AG09309 (cell line): ENCODE measurements around the gene KCNMB1.

Experiments
- DNase-seq: peaks from one replicate; pipeline ENCODE4 v3.0.0-alpha.2; 2010; ENCODE audit warnings: low read depth
- H3K4me3 ChIP-seq: 2 replicates; pipeline ENCODE4 v1.5.1; 2011; ENCODE audit warnings: mild to moderate bottlenecking, low read depth, low read length, moderate library complexity; ENCODE audit not compliant: control insufficient read depth
- TF ChIP-seq, protein P1 (sequence below): IDR thresholded peaks from 2 replicates; pipeline ENCODE4 v1.5.1; 2011; ENCODE audit warnings: mild to moderate bottlenecking, low read depth, low read length, inconsistent platforms; ENCODE audit not compliant: insufficient read depth, control insufficient read depth; ENCODE audit errors: missing control alignments

Gene KCNMB1

DNA sequence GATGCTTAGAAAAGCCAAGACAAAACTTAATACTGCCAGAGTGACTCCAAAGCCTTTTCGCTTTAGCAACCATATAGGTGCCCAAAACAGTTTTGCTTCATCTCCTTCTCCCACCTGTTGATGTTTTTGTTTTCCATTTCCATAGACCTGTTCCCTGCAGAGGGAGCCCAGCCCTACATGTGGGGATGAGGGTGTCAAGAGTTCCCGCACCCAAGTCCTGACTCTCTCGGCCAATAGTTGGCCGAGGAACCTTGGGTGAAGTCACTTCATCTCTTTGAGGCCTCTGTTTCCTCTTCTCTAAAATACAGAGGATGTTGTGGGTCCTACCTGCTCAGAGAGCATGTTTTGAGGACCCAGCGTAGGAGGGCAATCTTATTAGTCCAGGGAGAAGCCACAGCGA lies 53.1 kb downstream of the KCNMB1 start:
- H3K4me3 ChIP-seq: no peak overlapping the region
- TF ChIP-seq, protein P1, sequence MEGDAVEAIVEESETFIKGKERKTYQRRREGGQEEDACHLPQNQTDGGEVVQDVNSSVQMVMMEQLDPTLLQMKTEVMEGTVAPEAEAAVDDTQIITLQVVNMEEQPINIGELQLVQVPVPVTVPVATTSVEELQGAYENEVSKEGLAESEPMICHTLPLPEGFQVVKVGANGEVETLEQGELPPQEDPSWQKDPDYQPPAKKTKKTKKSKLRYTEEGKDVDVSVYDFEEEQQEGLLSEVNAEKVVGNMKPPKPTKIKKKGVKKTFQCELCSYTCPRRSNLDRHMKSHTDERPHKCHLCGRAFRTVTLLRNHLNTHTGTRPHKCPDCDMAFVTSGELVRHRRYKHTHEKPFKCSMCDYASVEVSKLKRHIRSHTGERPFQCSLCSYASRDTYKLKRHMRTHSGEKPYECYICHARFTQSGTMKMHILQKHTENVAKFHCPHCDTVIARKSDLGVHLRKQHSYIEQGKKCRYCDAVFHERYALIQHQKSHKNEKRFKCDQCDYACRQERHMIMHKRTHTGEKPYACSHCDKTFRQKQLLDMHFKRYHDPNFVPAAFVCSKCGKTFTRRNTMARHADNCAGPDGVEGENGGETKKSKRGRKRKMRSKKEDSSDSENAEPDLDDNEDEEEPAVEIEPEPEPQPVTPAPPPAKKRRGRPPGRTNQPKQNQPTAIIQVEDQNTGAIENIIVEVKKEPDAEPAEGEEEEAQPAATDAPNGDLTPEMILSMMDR: no peak
- no peak for DNase-seq

DNA sequence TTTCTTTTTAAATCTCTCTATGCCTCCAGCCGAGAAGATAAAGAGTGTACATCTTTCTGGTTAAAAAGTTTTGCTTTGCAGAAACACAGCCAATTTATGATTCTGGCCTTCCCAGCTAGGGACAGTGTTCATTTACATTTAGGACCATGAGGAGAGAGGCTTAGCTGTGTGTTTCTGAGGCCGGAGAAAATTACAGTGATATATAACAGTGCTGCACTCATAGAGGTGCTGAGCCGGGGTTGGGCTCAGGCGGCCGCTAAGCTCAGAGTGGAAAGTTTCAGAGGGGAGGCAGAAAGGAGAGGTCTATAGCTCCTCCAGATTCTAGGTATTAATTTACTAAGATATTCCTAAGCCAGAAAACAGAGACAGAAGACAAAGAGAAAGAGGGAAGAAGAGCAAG lies 54.5 kb downstream of the KCNMB1 start:
- TF ChIP-seq, protein P1: no peak
- no peak overlapping the region for H3K4me3 ChIP-seq
- no peak for DNase-seq

DNA sequence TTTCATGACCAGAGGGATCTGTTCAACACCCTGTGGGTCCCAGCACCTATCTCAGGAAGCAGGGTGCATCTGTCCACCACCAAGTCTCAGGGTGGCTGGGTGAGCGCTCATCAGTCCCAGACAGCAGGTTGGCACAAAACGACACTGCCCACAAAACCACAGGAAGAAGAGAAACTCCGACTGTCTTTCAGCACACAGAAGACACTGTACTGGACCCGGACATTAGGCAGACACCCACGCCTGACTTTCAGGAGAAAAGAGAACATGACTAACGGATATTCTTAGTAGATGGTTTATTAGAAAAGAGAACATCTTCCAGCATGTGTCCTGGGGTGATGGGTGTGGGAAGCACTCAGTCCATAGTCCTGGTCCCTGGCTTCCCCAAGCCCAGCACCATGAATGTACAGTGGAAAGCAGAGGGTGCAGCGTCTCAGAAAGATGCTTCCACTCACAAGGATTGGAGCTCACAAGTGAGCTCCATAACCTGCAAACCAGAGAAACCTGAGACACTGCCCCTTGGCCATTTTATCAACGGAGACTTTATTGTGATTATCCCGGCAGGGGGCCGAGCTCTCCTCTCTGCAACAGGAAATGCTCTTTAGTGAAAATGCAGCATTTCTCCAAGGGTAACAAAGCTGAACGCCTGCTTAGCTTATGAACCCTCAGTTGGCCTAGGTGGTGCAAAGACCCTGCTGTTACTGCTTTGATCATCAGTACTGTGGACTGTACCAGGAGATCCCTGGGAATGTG lies 55.8 kb downstream of the KCNMB1 start:
- TF ChIP-seq, protein P1: no peak
- DNase-seq: no peak
- H3K4me3 ChIP-seq: no peak overlapping the region

DNA sequence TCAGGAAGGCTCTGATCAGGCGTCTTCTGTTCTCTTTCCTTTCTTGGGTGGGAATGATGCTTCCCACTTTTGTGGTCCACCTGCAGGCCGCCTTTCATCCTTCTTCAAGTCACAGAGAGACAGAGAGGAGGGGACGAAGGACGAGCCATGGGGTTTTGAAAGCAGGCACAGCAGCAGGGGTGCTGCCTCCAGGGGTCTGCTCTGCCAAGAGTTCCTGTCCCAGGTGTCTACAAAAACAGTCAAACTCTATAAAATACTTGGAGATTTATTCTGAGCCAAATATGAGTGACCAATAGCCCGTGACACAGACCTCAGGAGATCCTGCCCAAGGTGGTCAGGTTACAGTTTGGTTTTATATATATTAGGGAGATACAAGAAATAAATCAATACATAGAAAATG lies 57.1 kb downstream of the KCNMB1 start:
- TF ChIP-seq, protein P1: no peak
- DNase-seq: no peak
- no peak overlapping the region for H3K4me3 ChIP-seq

DNA sequence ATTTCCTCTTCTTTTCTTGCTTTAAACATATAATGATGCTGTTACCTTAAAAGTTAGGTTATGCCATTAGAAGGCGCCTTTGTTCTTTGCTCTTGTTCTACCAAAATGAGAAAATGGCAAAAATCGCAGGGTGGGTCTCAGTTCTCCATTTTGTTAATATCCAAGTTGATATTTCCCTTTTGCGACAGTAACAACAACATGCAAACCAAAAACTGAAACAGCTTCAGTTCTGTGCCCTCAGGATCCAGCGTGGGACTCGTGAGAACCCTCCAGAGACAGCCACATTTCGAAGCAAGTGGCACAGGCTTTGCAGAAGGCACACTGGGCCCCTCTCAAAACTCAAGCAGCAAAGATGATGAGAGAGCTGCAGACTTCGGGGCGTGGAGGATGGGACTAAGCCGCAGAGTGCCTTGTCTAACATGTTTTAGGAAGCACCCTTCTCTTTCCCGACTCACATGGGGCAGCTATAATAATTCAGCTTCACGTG lies 58.6 kb downstream of the KCNMB1 start:
- DNase-seq: no peak
- TF ChIP-seq, protein P1: no peak
- H3K4me3 ChIP-seq: no peak overlapping the region

DNA sequence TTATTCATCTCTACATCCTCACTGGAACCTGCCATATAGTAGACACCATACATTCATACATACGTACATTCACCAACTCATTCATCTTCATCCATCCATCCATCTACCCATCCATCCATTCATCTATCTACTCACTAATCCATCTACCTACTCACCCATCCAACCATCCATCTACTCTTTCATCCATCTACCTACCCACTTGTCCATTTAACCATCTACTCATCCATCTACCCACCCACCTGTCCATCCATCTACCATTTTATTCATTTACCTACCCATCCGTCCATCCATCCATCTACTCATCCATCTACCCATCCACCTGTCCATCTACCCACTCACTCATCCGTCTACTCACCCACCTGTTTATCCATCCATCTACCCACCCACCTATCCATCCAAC lies 59.6 kb downstream of the KCNMB1 start:
- TF ChIP-seq, protein P1: no peak
- no peak for DNase-seq
- no peak overlapping the region for H3K4me3 ChIP-seq
